Measurements from ENCODE around the gene RBM44.

GRCh38 chr2:237870754-237871651 is 72.4 kb downstream of the RBM44 start:
- TF ChIP-seq CTCF (IDR thresholded peaks at IDR 0.05) (no peak), POLR2A (IDR thresholded peaks at IDR 0.05) (no peak)
